Naive thymus-derived CD4-positive, alpha-beta T cell (primary cell): Measurements from ENCODE around the gene ATP5MC3. TPM values are rescaled to one million over a fixed set of nuclear protein-coding genes. Genes with fewer than 3 reads are reported as not detected.
"Not testable (repeated sequence)": the region's sequence is repeated elsewhere in the genome, so short reads cannot be mapped to it uniquely, and the experiment has no call there.

Experiments used
- ATAC-seq: fragments of 150-1000 bp; cut with Tn5 transposase; 2 replicates; pipeline ENCODE4 v1.10.0; 2021; ENCODE audit warnings: mild to moderate bottlenecking, moderate library complexity
- CTCF ChIA-PET: fragments of 350-600 bp; sonication (Branson Sonifier 250); formaldehyde crosslinking; loops from one replicate; lab custom pipeline; 2021; ENCODE audit warnings: antibody characterized with exemption; lab: Charles Lee
- POLR2A ChIA-PET: fragments of 350-600 bp; sonication (Branson Sonifier 250); formaldehyde crosslinking; loops from one replicate; lab custom pipeline; 2021; ENCODE audit warnings: antibody characterized with exemption, inconsistent platforms; lab: Charles Lee
- DNase-seq, 9 donors: peaks; one replicate each; pipeline versions ENCODE4 v3.0.0 to v3.0.0-alpha.2; 2020 to 2022; ENCODE audit warnings: mixed read lengths in 1 of 9
- H3K27ac ChIP-seq: one replicate; pipeline ENCODE4 v1.7.0; 2013; ENCODE audit warnings: mild to moderate bottlenecking, low read depth, low read length, moderate library complexity
- H3K27me3 ChIP-seq, 2 donors: one replicate each; pipeline ENCODE4 v1.7.0; 2013; ENCODE audit warnings: low read length in 2 of 2, mild to moderate bottlenecking in 2 of 2, moderate library complexity in 2 of 2; ENCODE audit not compliant: control insufficient read depth in 2 of 2, insufficient read depth in 2 of 2
- H3K36me3 ChIP-seq, 3 experiments: 1 replicate in 2 of 3; 2 replicates in 1 of 3; pipeline ENCODE4 v1.7.0; 2013; ENCODE audit warnings: low read length in 3 of 3, mild to moderate bottlenecking in 3 of 3, moderate library complexity in 1 of 3; ENCODE audit not compliant: insufficient read depth in 3 of 3, control insufficient read depth in 2 of 3
- H3K4me1 ChIP-seq, 2 donors: one replicate each; pipeline ENCODE4 v1.7.0; 2013; ENCODE audit warnings: low read length in 2 of 2, mild to moderate bottlenecking in 2 of 2, moderate library complexity in 1 of 2; ENCODE audit not compliant: control insufficient read depth in 2 of 2, insufficient read depth in 2 of 2
- H3K4me3 ChIP-seq: 2 replicates; pipeline ENCODE4 v1.7.0; 2013; ENCODE audit warnings: mild to moderate bottlenecking, low read length
- H3K9me3 ChIP-seq, 3 experiments: 1 replicate in 2 of 3; 2 replicates in 1 of 3; pipeline ENCODE4 v1.7.0; 2013; ENCODE audit warnings: low read length in 3 of 3; ENCODE audit not compliant: control insufficient read depth in 2 of 3
- H3K27ac Mint-ChIP-seq, 9 donors: one replicate each; pipeline ENCODE4 v1.8.0; 2020 to 2022; ENCODE audit warnings: mixed read lengths in 9 of 9, mild to moderate bottlenecking in 8 of 9, moderate library complexity in 5 of 9, inconsistent platforms in 2 of 9
- H3K27me3 Mint-ChIP-seq, 5 donors: one replicate each; pipeline ENCODE4 v1.8.0; 2021 to 2022; ENCODE audit warnings: mixed read lengths in 5 of 5, mild to moderate bottlenecking in 1 of 5
- H3K36me3 Mint-ChIP-seq, 5 donors: one replicate each; pipeline ENCODE4 v1.8.0; 2020 to 2022; ENCODE audit warnings: mixed read lengths in 5 of 5, mild to moderate bottlenecking in 3 of 5, inconsistent platforms in 1 of 5
- H3K4me1 Mint-ChIP-seq, 7 donors: one replicate each; pipeline ENCODE4 v1.8.0; 2020 to 2022; ENCODE audit warnings: mixed read lengths in 7 of 7, mild to moderate bottlenecking in 3 of 7, inconsistent platforms in 1 of 7
- H3K4me3 Mint-ChIP-seq, 10 donors: one replicate each; pipeline ENCODE4 v1.8.0; 2020 to 2022; ENCODE audit warnings: mild to moderate bottlenecking in 10 of 10, mixed read lengths in 10 of 10, moderate library complexity in 6 of 10, inconsistent platforms in 2 of 10
- H3K9me3 Mint-ChIP-seq, 11 donors: one replicate each; pipeline ENCODE4 v1.8.0; 2020 to 2022; ENCODE audit warnings: mixed read lengths in 11 of 11, mild to moderate bottlenecking in 4 of 11, inconsistent platforms in 1 of 11, moderate library complexity in 1 of 11
- intact Hi-C, 2 donors: fragments of 100-400 bp; cut with micrococcal nuclease; formaldehyde crosslinking; loops; one replicate each; pipeline ENCODE4 v1.15.1; 2023
- polyA plus RNA-seq, 2 donors: library from polyadenylated mRNA; unstranded; fragments of 300-500 nt; fragmentation: Illumina TruSeq; gene quantifications; one replicate each; pipeline ENCODE4 v1.2.3, GENCODE V29; 2021
- total RNA-seq, 6 experiments: library from RNA in 5 of 6; stranded (reverse) in 5 of 6; gene quantifications; 1 replicate in 5 of 6; 2 replicates in 1 of 6; pipeline ENCODE4 v1.2.3 and lab custom pipeline; 2021 to 2026

ATP5MC3 gene
- 100 to 1,000 TPM in 1 of 5 experiments, 10 to 100 TPM in 4; 70.3 to 220 (median 77.6) TPM for total RNA-seq
- polyA plus RNA-seq, result 100 to 1,000 TPM; 342 to 441 TPM
- total RNA-seq (lab: John Stamatoyannopoulos, UW), result 30.6 reads per million, percentile 60 among the genes with 10 or more reads in this experiment

GRCh38 chr2:175181104-175181876 is at the start of gene ATP5MC3:
TSS of gene ATP5MC3 (minus strand) at chr2:175181710. CDS start at chr2:175181393, 317 bp downstream.
- H3K36me3 Mint-ChIP-seq, result peaks cover 4 to 32% (median 25%) of the 10 kb centered on the region in 5 donors
- Histone ChIP-seq H3K9me3 (no peaks in the 10 kb centered on the region), H3K36me3 (peaks cover 6 to 22% (median 21%) of the 10 kb centered on the region in 3 experiments), H3K4me1 (peaks cover 6 to 13% of the 10 kb centered on the region in 2 donors), H3K4me3 (peak within 1 kb of the TSS; percentile 84), H3K27me3 (no peaks in the 10 kb centered on the region), H3K27ac (peak within 1 kb of the TSS; percentile 89)
- CTCF ChIA-PET, result interaction anchor here (1.2 kb wide), 1 partner anchor 13 kb away, joined by 3 read pairs; the partner anchor contains the start of gene ATF2
- ATAC-seq, result peak; percentile 93
- peak; percentile 83 to 92 (median 89) for DNase-seq
- peaks cover 0 to 7% (median 0%) of the 10 kb centered on the region in 11 donors for H3K9me3 Mint-ChIP-seq
- H3K4me1 Mint-ChIP-seq, result peaks cover 14 to 39% (median 32%) of the 10 kb centered on the region in 7 donors
- intact Hi-C loops, result loop anchor here (1.0 to 10.0 kb wide), 8 partner anchors 13 to 1216 kb away; partner anchors contain the start of genes ATF2 (in 2 of the 2), GPR155 (in 2 of the 2), LNPK (in 1 of the 2) and SCRN3 (in 1 of the 2)
- no peaks in the 10 kb centered on the region for H3K27me3 Mint-ChIP-seq
- peak within 1 kb of the TSS; percentile 86 to 99 (median 93) for H3K27ac Mint-ChIP-seq
- POLR2A ChIA-PET, result interaction anchor here (1.0 to 1.5 kb wide), 3 partner anchors 9 to 13 kb away, joined by 3 to 8 read pairs (median 3); partner anchors contain the start of gene ATF2
- peak within 1 kb of the TSS; percentile 77 to 96 (median 88) for H3K4me3 Mint-ChIP-seq

- H3K9me3 ChIP-seq, H3K4me3 ChIP-seq, DNase-seq, intact Hi-C loops, H3K4me1 Mint-ChIP-seq, ATAC-seq, H3K27me3 ChIP-seq, H3K27ac Mint-ChIP-seq, H3K36me3 ChIP-seq, H3K27ac ChIP-seq, H3K36me3 Mint-ChIP-seq, POLR2A ChIA-PET, H3K9me3 Mint-ChIP-seq, H3K4me1 ChIP-seq, H3K4me3 Mint-ChIP-seq: not testable (repeated sequence)
- CTCF ChIA-PET, result interaction anchor here (0.6 kb wide), 1 partner anchor 118 kb away, joined by 5 read pairs; no protein-coding TSS in a partner anchor
- H3K27me3 Mint-ChIP-seq, result peaks cover 14 to 24% (median 23%) of the 10 kb centered on the region in 5 donors
Measured at GRCh38 chr2:175228601-175229000, 47.1 kb upstream of the ATP5MC3 start.

GRCh38 chr2:175228179-175228578 is 46.7 kb upstream of the ATP5MC3 start:
- Histone ChIP-seq H3K4me3 (no peak overlapping the region), H3K27me3 (no peaks in the 10 kb centered on the region), H3K4me1 (no peaks in the 10 kb centered on the region), H3K9me3 (no peaks in the 10 kb centered on the region), H3K36me3 (no peaks in the 10 kb centered on the region), H3K27ac (no peak overlapping the region)
- ATAC-seq (no peak), DNase-seq (no peak)
- Mint-ChIP-seq H3K9me3 (peaks cover 0 to 1% (median 0%) of the 10 kb centered on the region in 11 donors), H3K36me3 (no peaks in the 10 kb centered on the region), H3K27ac (no peak overlapping the region), H3K27me3 (peaks cover 18 to 27% (median 24%) of the 10 kb centered on the region in 5 donors), H3K4me1 (peaks cover 0 to 9% (median 0%) of the 10 kb centered on the region in 7 donors), H3K4me3 (no peak overlapping the region)
- ChIA-PET CTCF (no interaction called here), POLR2A (no interaction called here)
- intact Hi-C loops, result no loop called here

- peaks cover 0 to 9% (median 0%) of the 10 kb centered on the region in 7 donors for H3K4me1 Mint-ChIP-seq
- no peaks in the 10 kb centered on the region for H3K36me3 Mint-ChIP-seq
- peaks cover 24 to 32% (median 31%) of the 10 kb centered on the region in 5 donors for H3K27me3 Mint-ChIP-seq
- intact Hi-C loops, result no loop called here
- H3K4me3 ChIP-seq, result no peak overlapping the region
- POLR2A ChIA-PET, result interaction anchor here (0.5 kb wide), 1 partner anchor 64 kb away, joined by 6 read pairs; no protein-coding TSS in a partner anchor
- no peaks in the 10 kb centered on the region for H3K36me3 ChIP-seq
- peaks cover 0 to 1% (median 0%) of the 10 kb centered on the region in 11 donors for H3K9me3 Mint-ChIP-seq
- no peak overlapping the region for H3K27ac ChIP-seq
- no peak overlapping the region for H3K27ac Mint-ChIP-seq
- H3K27me3 ChIP-seq, result no peaks in the 10 kb centered on the region
- no peak for DNase-seq
- ATAC-seq, result no peak
- no peaks in the 10 kb centered on the region for H3K9me3 ChIP-seq
- CTCF ChIA-PET, result no interaction called here
- peak overlapping the region in 1 of 10 donors; percentile 33 for H3K4me3 Mint-ChIP-seq
- H3K4me1 ChIP-seq, result no peaks in the 10 kb centered on the region
Measured at GRCh38 chr2:175227393-175227792, 45.9 kb upstream of the ATP5MC3 start.

- Histone ChIP-seq H3K4me1 (no peaks in the 10 kb centered on the region), H3K36me3 (no peaks in the 10 kb centered on the region), H3K27ac (no peak overlapping the region), H3K27me3 (no peaks in the 10 kb centered on the region), H3K4me3 (no peak overlapping the region), H3K9me3 (no peaks in the 10 kb centered on the region)
- no peaks in the 10 kb centered on the region for H3K4me1 Mint-ChIP-seq
- ChIA-PET CTCF (no interaction called here), POLR2A (no interaction called here)
- peaks cover 21 to 60% (median 31%) of the 10 kb centered on the region in 5 donors for H3K27me3 Mint-ChIP-seq
- H3K27ac Mint-ChIP-seq, result no peak overlapping the region
- no peak for ATAC-seq
- H3K36me3 Mint-ChIP-seq, result no peaks in the 10 kb centered on the region
- H3K9me3 Mint-ChIP-seq, result peaks cover 0 to 1% (median 0%) of the 10 kb centered on the region in 11 donors
- DNase-seq, result no peak
- H3K4me3 Mint-ChIP-seq, result no peak overlapping the region
- intact Hi-C loops, result no loop called here
Measured at GRCh38 chr2:175220075-175220474, 38.6 kb upstream of the ATP5MC3 start.

GRCh38 chr2:175218551-175218950 is 37.0 kb upstream of the ATP5MC3 start:
- DNase-seq (no peak), ATAC-seq (no peak)
- POLR2A ChIA-PET, result no interaction called here
- CTCF ChIA-PET, result no interaction called here
- Histone ChIP-seq H3K36me3 (no peaks in the 10 kb centered on the region), H3K27ac (no peak overlapping the region), H3K9me3 (no peaks in the 10 kb centered on the region), H3K4me3 (no peak overlapping the region), H3K27me3 (no peaks in the 10 kb centered on the region), H3K4me1 (no peaks in the 10 kb centered on the region)
- Mint-ChIP-seq H3K9me3 (peaks cover 0 to 1% (median 0%) of the 10 kb centered on the region in 11 donors), H3K36me3 (no peaks in the 10 kb centered on the region), H3K4me1 (no peaks in the 10 kb centered on the region), H3K4me3 (no peak overlapping the region), H3K27me3 (peaks cover 17 to 59% (median 31%) of the 10 kb centered on the region in 5 donors), H3K27ac (no peak overlapping the region)
- intact Hi-C loops, result no loop called here
